Stimulated activated CD8-positive, alpha-beta memory T cell treated with anti-CD3 and anti-CD28 coated beads, Interleukin-4, amount 100 ng/mL, for 48 hours (primary cell): ENCODE measurements around the gene OGN.

Source experiments
- DNase-seq: peaks from one replicate; pipeline ENCODE4 v3.0.0-alpha.2; 2020

Gene OGN

GRCh38 chr9:92402826-92403745 is 1.3 kb downstream of the OGN start:
- DNase-seq = no peak

- DNase-seq = no peak
These were observed 2.0 kb downstream of the OGN start for GRCh38 chr9:92402360-92402759.

GRCh38 chr9:92397853-92398252 is 6.5 kb downstream of the OGN start:
- no peak for DNase-seq

- DNase-seq = no peak
These were observed 8.8 kb downstream of the OGN start for GRCh38 chr9:92395617-92396016.

GRCh38 chr9:92393686-92394085 is 10.7 kb downstream of the OGN start:
- DNase-seq = no peak

GRCh38 chr9:92392690-92393089 is 11.7 kb downstream of the OGN start:
- DNase-seq = no peak

GRCh38 chr9:92385953-92386352 is 18.4 kb downstream of the OGN start:
- no peak for DNase-seq

GRCh38 chr9:92385477-92385876 is 18.9 kb downstream of the OGN start:
- DNase-seq = no peak

- DNase-seq = no peak
These were observed 19.4 kb downstream of the OGN start for GRCh38 chr9:92385001-92385400.

- DNase-seq = no peak
These were observed 20.0 kb downstream of the OGN start for GRCh38 chr9:92384375-92384774.

- DNase-seq = no peak
These were observed 22.6 kb downstream of the OGN start for GRCh38 chr9:92381775-92382174.

GRCh38 chr9:92380603-92381002 is 23.8 kb downstream of the OGN start:
- no peak for DNase-seq

- DNase-seq = no peak
These were observed 25.4 kb downstream of the OGN start for GRCh38 chr9:92378865-92379560.

- no peak for DNase-seq
These were observed 26.5 kb downstream of the OGN start for GRCh38 chr9:92377876-92378275.

GRCh38 chr9:92373167-92373566 is 31.2 kb downstream of the OGN start:
- DNase-seq = no peak

GRCh38 chr9:92369075-92369474 is 35.3 kb downstream of the OGN start:
- DNase-seq = no peak

GRCh38 chr9:92360083-92360482 is 44.3 kb downstream of the OGN start:
- DNase-seq = no peak

- no peak for DNase-seq
These were observed 44.9 kb downstream of the OGN start for GRCh38 chr9:92359394-92359995.

- no peak for DNase-seq
These were observed 51.3 kb downstream of the OGN start for GRCh38 chr9:92353051-92353450.

- no peak for DNase-seq
These were observed 53.6 kb downstream of the OGN start for GRCh38 chr9:92350740-92351133.

- DNase-seq = no peak
These were observed 54.3 kb downstream of the OGN start for GRCh38 chr9:92349771-92350739.

GRCh38 chr9:92345582-92345981 is 58.8 kb downstream of the OGN start:
- no peak for DNase-seq
